Gastroesophageal sphincter (tissue), 3 donors: ENCODE results near the gene EIPR1.

Experiments
- POLR2AphosphoS5 ChIP-seq: sonication (generic); formaldehyde crosslinking; IDR thresholded peaks from one replicate; pipeline ENCODE4 v1.6.1; 2017; ENCODE audit warnings: antibody characterized with exemption
- TF ChIP-seq, protein P1 (sequence below), 4 experiments: fragments of 200-600 bp in 2 of 4; fragments of 450-650 bp in 2 of 4; sonication (generic) in 1 of 4; IDR thresholded peaks; one replicate each; pipeline ENCODE4 v1.5.1; 2017 to 2019; ENCODE audit warnings: antibody characterized with exemption in 4 of 4, mild to moderate bottlenecking in 2 of 4, moderate library complexity in 2 of 4

DNA sequence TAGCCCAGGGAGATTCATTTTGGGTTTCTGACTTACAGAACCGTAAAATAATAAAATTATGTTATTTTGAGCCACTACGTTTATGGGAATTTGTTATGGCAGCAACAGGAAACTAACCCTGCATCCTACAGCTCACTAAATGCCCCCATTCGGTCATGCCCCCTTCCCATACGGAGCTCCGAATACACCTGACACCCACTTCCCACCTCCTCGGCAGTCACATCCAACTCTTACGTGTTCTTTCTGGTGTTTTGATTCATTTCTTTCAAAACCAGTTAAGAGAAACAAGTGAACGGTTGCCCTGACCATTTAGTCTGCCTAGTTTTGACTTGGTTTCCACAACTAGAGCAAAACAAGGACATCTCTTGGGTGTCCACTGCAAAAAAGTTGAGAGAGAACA, 19.7 kb downstream of the EIPR1 start:
- no peak for TF ChIP-seq POLR2AphosphoS5
- TF ChIP-seq, protein P1, sequence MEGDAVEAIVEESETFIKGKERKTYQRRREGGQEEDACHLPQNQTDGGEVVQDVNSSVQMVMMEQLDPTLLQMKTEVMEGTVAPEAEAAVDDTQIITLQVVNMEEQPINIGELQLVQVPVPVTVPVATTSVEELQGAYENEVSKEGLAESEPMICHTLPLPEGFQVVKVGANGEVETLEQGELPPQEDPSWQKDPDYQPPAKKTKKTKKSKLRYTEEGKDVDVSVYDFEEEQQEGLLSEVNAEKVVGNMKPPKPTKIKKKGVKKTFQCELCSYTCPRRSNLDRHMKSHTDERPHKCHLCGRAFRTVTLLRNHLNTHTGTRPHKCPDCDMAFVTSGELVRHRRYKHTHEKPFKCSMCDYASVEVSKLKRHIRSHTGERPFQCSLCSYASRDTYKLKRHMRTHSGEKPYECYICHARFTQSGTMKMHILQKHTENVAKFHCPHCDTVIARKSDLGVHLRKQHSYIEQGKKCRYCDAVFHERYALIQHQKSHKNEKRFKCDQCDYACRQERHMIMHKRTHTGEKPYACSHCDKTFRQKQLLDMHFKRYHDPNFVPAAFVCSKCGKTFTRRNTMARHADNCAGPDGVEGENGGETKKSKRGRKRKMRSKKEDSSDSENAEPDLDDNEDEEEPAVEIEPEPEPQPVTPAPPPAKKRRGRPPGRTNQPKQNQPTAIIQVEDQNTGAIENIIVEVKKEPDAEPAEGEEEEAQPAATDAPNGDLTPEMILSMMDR (IDR thresholded peaks at IDR 0.05): no peak
